NCI-H2107 treated with DMSO at 0.1 percent for 48 hours (cell line): ENCODE measurements around the gene STARD6.
"Not testable (repeated sequence)": the region's sequence is repeated elsewhere in the genome, so short reads cannot be mapped to it uniquely, and the experiment has no call there.

Experiments
- DNase-seq: peaks from one replicate; lab custom pipeline; 2025; ENCODE audit not compliant: unreplicated experiment; lab: John Stamatoyannopoulos, UW

STARD6 gene

GRCh38 chr18:54357660-54358494 is at the start of gene STARD6, which contains the start of gene C18orf54:
TSS of gene STARD6 (minus strand) at chr18:54357858. CDS start at chr18:54354573, 3,285 bp downstream.
TSS of gene C18orf54 (plus strand) at chr18:54357906. CDS start at chr18:54360573, 2,667 bp downstream.
- peak; percentile 86 for DNase-seq

GRCh38 chr18:54405290-54405689 is 47.6 kb upstream of the STARD6 start:
- no peak for DNase-seq

GRCh38 chr18:54396760-54397159 is 39.1 kb upstream of the STARD6 start:
- no peak for DNase-seq

- no peak for DNase-seq
Measured at GRCh38 chr18:54393648-54394294, 36.1 kb upstream of the STARD6 start.

- peak; percentile 89 for DNase-seq
Measured at GRCh38 chr18:54392543-54393023, 34.9 kb upstream of the STARD6 start.

- no peak for DNase-seq
Measured at GRCh38 chr18:54390838-54391237, 33.2 kb upstream of the STARD6 start.

- no peak for DNase-seq
Measured at GRCh38 chr18:54389143-54389505, 31.5 kb upstream of the STARD6 start.

- peak; percentile 2 for DNase-seq
Measured at GRCh38 chr18:54388203-54389142, 30.8 kb upstream of the STARD6 start.

GRCh38 chr18:54387631-54388030 is 30.0 kb upstream of the STARD6 start:
- no peak for DNase-seq

- DNase-seq: not testable (repeated sequence)
Measured at GRCh38 chr18:54386800-54387495, 29.3 kb upstream of the STARD6 start.

- no peak for DNase-seq
Measured at GRCh38 chr18:54386043-54386442, 28.4 kb upstream of the STARD6 start.

GRCh38 chr18:54382733-54383252 is 25.1 kb upstream of the STARD6 start:
- no peak for DNase-seq

GRCh38 chr18:54382076-54382475 is 24.4 kb upstream of the STARD6 start:
- no peak for DNase-seq

- no peak for DNase-seq
Measured at GRCh38 chr18:54381640-54382039, 24.0 kb upstream of the STARD6 start.

- DNase-seq: no peak
Measured at GRCh38 chr18:54378057-54378456, 20.4 kb upstream of the STARD6 start.

- DNase-seq: no peak
Measured at GRCh38 chr18:54360406-54360805, 2.7 kb upstream of the STARD6 start.

GRCh38 chr18:54359233-54359632 is 1.6 kb upstream of the STARD6 start:
- DNase-seq: no peak

- no peak for DNase-seq
Measured at GRCh38 chr18:54358495-54359040, 910 bp upstream of the STARD6 start.

- DNase-seq: peak; percentile 71
Measured at GRCh38 chr18:54357082-54357659, 487 bp downstream of the STARD6 start.

- DNase-seq: no peak
Measured at GRCh38 chr18:54351186-54351585, 6.5 kb downstream of the STARD6 start.
